BJ (cell line): ENCODE data around the gene TSHZ2. TPM values are rescaled to one million over a fixed set of nuclear protein-coding genes. Genes with fewer than 3 reads are reported as not detected.

Experiments used
- CTCF ChIA-PET: fragments of 350-600 bp; formaldehyde crosslinking; extraction: SDS; loops from one replicate; lab custom pipeline; 2021; ENCODE audit warnings: antibody characterized with exemption, inconsistent platforms; lab: Yijun Ruan, JAX
- POLR2A ChIA-PET: fragments of 300-600 bp; sonication (Branson Sonifier 250); formaldehyde crosslinking; extraction: SDS; loops from one replicate; lab custom pipeline; 2021; ENCODE audit warnings: antibody characterized with exemption; lab: Charles Lee
- DNase-seq: peaks from one replicate; pipeline ENCODE4 v3.0.0-alpha.2; 2011; ENCODE audit warnings: low read depth
- H3K27me3 ChIP-seq: 2 replicates; pipeline ENCODE4 v1.6.0; 2011; ENCODE audit warnings: low read length; ENCODE audit not compliant: control insufficient read depth, insufficient read depth
- H3K36me3 ChIP-seq: 2 replicates; pipeline ENCODE4 v1.5.1; 2011; ENCODE audit warnings: low read length; ENCODE audit not compliant: control insufficient read depth, insufficient read depth
- H3K4me3 ChIP-seq: 2 replicates; pipeline ENCODE4 v1.5.1; 2011; ENCODE audit warnings: low read depth, mild to moderate bottlenecking, control low read depth, low read length
- CTCF ChIP-seq: IDR thresholded peaks from 2 replicates; pipeline ENCODE4 v1.5.1; 2011; ENCODE audit warnings: low read depth, mild to moderate bottlenecking, control low read depth, inconsistent platforms, low read length, moderate library complexity; ENCODE audit not compliant: insufficient read depth
- polyA plus RNA-seq: library from polyadenylated mRNA; depleted of rRNA; stranded (reverse); fragments of >200 nt; gene quantifications from 2 replicates; pipeline ENCODE4 v1.2.3, GENCODE V29; 2011

TSHZ2 gene
- polyA plus RNA-seq, 1 experiment, result not detected

- no peak overlapping the region for H3K4me3 ChIP-seq
- H3K36me3 ChIP-seq, result no peaks in the 10 kb centered on the region
- H3K27me3 ChIP-seq, result no peaks in the 10 kb centered on the region
- TF ChIP-seq CTCF, result no peak
- ChIA-PET POLR2A (no interaction called here), CTCF (no interaction called here)
- no peak for DNase-seq
Observed at GRCh38 chr20:53079261-53079691, 107.1 kb downstream of the TSHZ2 start.

- ChIA-PET POLR2A (no interaction called here), CTCF (no interaction called here)
- H3K36me3 ChIP-seq, result no peaks in the 10 kb centered on the region
- DNase-seq, result no peak
- no peak overlapping the region for H3K4me3 ChIP-seq
- no peaks in the 10 kb centered on the region for H3K27me3 ChIP-seq
- TF ChIP-seq CTCF, result no peak
Observed at GRCh38 chr20:53079828-53080686, 107.9 kb downstream of the TSHZ2 start.

GRCh38 chr20:53080687-53080962 lies 108.5 kb downstream of the TSHZ2 start:
- no peak for DNase-seq
- CTCF ChIA-PET, result no interaction called here
- POLR2A ChIA-PET, result interaction anchor here (0.6 kb wide), 1 partner anchor 543 kb away, joined by 3 read pairs; no protein-coding TSS in a partner anchor

GRCh38 chr20:53080969-53081871 lies 109.1 kb downstream of the TSHZ2 start:
- no peaks in the 10 kb centered on the region for H3K36me3 ChIP-seq
- ChIA-PET POLR2A (interaction anchor here (0.6 kb wide), 1 partner anchor 543 kb away, joined by 3 read pairs; no protein-coding TSS in a partner anchor), CTCF (no interaction called here)
- H3K27me3 ChIP-seq, result no peaks in the 10 kb centered on the region
- TF ChIP-seq CTCF, result no peak
- H3K4me3 ChIP-seq, result no peak overlapping the region
- no peak for DNase-seq

More at GRCh38 chr20:53080687-53080962, 108.5 kb downstream of the TSHZ2 start:
- no peaks in the 10 kb centered on the region for H3K27me3 ChIP-seq
- no peak overlapping the region for H3K4me3 ChIP-seq
- TF ChIP-seq CTCF, result no peak
- no peaks in the 10 kb centered on the region for H3K36me3 ChIP-seq
